Body of pancreas (tissue), 4 donors: ENCODE measurements around the gene NDUFC2.

ENCODE experiments used
- CTCF ChIP-seq, 7 experiments: fragments of 450-650 bp in 4 of 7; fragments of 200-600 bp in 3 of 7; sonication (generic) in 3 of 7; IDR thresholded peaks; one replicate each; pipeline ENCODE4 v1.5.1; 2016 to 2019; ENCODE audit warnings: antibody characterized with exemption in 7 of 7
- POLR2A ChIP-seq, 3 donors: fragments of 450-650 bp; IDR thresholded peaks; one replicate each; pipeline ENCODE4 v1.6.1; 2016; ENCODE audit warnings: antibody characterized with exemption in 3 of 3, mild to moderate bottlenecking in 2 of 3

- TF ChIP-seq CTCF (IDR thresholded peaks at IDR 0.05) (no peak), POLR2A (IDR thresholded peaks at IDR 0.05) (no peak)
These were observed 30.3 kb downstream of the NDUFC2 start for GRCh38 chr11:78049348-78049747.
